ENCODE measurements around the gene CIC. TPM values are rescaled to one million over a fixed set of nuclear protein-coding genes. Genes with fewer than 3 reads are reported as not detected.

Gene CIC
- total and polyA plus RNA-seq, 2 of the 13 experiments (the other 11 are each of a cell fraction or from before 2014, with no cell fraction given), result 5.9 to 8.0 TPM

DNA sequence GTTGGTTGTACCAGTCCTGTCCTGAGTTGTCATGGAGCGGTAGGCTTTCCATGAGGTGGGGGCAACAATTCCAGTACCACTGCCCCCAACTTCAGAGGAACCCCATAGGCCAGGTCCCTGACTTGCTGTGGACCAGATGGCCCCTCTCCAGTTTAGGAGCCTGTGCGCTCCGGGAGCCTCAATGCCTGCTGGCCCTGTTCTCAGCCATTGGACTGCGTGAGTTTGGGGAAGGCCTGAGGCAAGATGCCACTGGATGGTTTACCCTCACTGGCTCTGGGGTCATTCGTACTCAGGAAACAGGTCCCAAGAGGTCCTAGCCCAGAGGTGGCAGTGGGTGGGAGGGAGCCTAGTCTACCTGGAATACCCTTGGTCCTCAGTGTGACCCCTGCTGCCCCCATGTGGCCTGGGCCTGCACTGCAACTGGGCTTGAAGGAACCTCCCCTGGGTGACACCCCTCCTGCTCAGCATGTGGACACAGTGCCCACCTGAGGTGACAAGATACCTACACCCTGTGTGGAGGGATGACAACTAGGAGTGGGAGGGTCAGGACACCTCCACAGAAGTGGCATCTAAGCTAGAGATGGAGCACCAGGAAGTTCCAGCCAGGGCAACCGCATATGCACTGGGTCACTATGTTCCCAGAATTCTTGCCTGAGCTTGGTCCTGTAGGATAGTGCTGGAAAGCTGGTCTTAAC lies 26.9 kb downstream of the CIC start (continued):
- TF ChIP-seq ARID4A (CRISPR knock-in tag; IDR thresholded peaks at IDR 0.05; ENCODE audit: borderline replicate concordance) (peak; percentile 39; the same call in 1 of the 2 replicates), POLR2G (IDR thresholded peaks at IDR 0.05; ENCODE audit: low read depth, low read length) (0 out of 2 replicates have a peak, but pooled peaks have one; percentile 39), HOXA5 (CRISPR knock-in tag; IDR thresholded peaks at IDR 0.05) (no peak), XRCC5 (optimal IDR thresholded peaks at IDR 0.05; ENCODE audit: low read length) (peak; percentile 92), SNAPC5 (CRISPR knock-in tag; IDR thresholded peaks at IDR 0.05; ENCODE audit: borderline replicate concordance) (no peak), STAG1 (CRISPR knock-in tag; IDR thresholded peaks at IDR 0.05) (peak; percentile 83), RERE (CRISPR knock-in tag; IDR thresholded peaks at IDR 0.05; ENCODE audit: low read depth) (no peak), ZNF784 (CRISPR knock-in tag; IDR thresholded peaks at IDR 0.05; ENCODE audit: borderline replicate concordance) (peak; percentile 88; the same call in 1 of the 2 replicates), RBM22 (optimal IDR thresholded peaks at IDR 0.05; ENCODE audit: low read length) (peak; percentile 81), TERF1 (CRISPR knock-in tag; IDR thresholded peaks at IDR 0.05) (no peak), TEAD3 (CRISPR knock-in tag; optimal IDR thresholded peaks at IDR 0.05; ENCODE audit: borderline replicate concordance) (peak; percentile 39), MTA3 (CRISPR knock-in tag; IDR thresholded peaks at IDR 0.05) (no peak)
- TF ChIP-seq, protein P1, sequence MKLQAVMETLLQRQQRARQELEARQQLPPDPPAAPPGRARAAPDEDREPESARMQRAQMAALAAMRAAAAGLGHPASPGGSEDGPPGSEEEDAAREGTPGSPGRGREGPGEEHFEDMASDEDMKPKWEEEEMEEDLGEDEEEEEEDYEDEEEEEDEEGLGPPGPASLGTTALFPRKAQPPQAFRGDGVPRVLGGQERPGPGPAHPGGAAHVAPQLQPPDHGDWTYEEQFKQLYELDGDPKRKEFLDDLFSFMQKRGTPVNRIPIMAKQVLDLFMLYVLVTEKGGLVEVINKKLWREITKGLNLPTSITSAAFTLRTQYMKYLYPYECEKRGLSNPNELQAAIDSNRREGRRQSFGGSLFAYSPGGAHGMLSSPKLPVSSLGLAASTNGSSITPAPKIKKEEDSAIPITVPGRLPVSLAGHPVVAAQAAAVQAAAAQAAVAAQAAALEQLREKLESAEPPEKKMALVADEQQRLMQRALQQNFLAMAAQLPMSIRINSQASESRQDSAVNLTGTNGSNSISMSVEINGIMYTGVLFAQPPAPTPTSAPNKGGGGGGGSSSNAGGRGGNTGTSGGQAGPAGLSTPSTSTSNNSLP (IDR thresholded peaks at IDR 0.05; ENCODE audit: low read depth, low read length), result no peak
